Activated CD4-positive, alpha-beta T cell treated with anti-CD3 and anti-CD28 coated beads, Interleukin-2, amount 10 ng/mL, durations not matched to agents 7 days and 5 days (primary cell): ENCODE data around the gene IFT57. TPM values are rescaled to one million over a fixed set of nuclear protein-coding genes. Genes with fewer than 3 reads are reported as not detected.

Source experiments
- CTCF ChIA-PET: fragments of 350-600 bp; sonication (Branson Sonifier 250); formaldehyde crosslinking; loops from one replicate; lab custom pipeline; 2021; ENCODE audit warnings: antibody characterized with exemption; lab: Charles Lee
- POLR2A ChIA-PET: fragments of 350-600 bp; sonication (Branson Sonifier 250); formaldehyde crosslinking; loops from one replicate; lab custom pipeline; 2021; ENCODE audit warnings: antibody characterized with exemption; lab: Charles Lee
- DNase-seq: peaks from one replicate; pipeline ENCODE4 v3.0.0-alpha.2; 2020
- H3K27ac Mint-ChIP-seq: one replicate; pipeline ENCODE4 v1.8.0; 2021; ENCODE audit warnings: mild to moderate bottlenecking, moderate library complexity, mixed read lengths
- H3K27me3 Mint-ChIP-seq: one replicate; pipeline ENCODE4 v1.8.0; 2021; ENCODE audit warnings: mixed read lengths
- H3K36me3 Mint-ChIP-seq: one replicate; pipeline ENCODE4 v1.8.0; 2021; ENCODE audit warnings: low read depth, mixed read lengths
- H3K4me1 Mint-ChIP-seq: one replicate; pipeline ENCODE4 v1.8.0; 2021; ENCODE audit warnings: mixed read lengths
- H3K4me3 Mint-ChIP-seq: one replicate; pipeline ENCODE4 v1.8.0; 2021; ENCODE audit warnings: mild to moderate bottlenecking, moderate library complexity, mixed read lengths
- H3K9me3 Mint-ChIP-seq: one replicate; pipeline ENCODE4 v1.8.0; 2021; ENCODE audit warnings: mixed read lengths
- total RNA-seq, 2 experiments: library from RNA; stranded (reverse); gene quantifications; one replicate each; pipeline ENCODE4 v1.2.3, GENCODE V29; 2021

The IFT57 gene
- total RNA-seq, 2 experiments from 2014 or later: 23.8 to 25.7 TPM

DNA sequence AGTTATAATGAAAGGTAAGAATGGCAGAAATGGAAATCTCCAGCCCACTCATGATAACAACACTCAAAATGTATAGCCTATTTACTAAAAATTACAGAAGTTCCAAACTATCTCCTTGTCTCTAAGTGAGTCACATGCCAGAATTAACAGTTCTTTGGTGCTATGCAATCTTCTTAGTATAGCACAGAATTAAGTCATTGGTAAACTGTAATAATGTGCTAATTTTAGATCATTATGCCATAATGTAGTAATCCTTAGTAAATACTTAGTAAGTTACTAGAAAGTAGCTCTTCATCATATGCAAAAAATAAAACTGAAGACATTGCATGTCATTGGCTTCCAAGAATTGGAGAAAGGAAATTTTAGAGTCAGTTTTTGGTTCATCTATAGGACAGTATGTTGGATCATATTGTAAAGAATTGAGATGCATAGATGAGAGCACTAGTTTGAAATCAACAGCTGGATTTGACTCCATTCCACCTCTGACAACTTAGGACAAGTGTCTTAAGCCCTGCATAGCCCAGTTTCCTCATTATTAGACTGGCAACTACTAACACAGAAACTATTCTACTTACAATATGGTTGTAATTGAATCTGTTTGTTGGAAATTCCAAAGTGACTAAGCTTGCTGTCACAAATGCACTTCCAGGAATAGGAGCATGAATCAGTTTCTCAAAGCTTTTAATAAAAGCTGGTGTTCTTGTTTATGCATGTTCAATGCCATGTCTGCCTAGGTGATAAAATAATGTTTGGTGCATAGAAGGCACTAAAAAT is 91.3 kb downstream of the IFT57 start:
- no peak for DNase-seq
- ChIA-PET POLR2A (no interaction called here), CTCF (interaction anchor here (0.7 to 1.2 kb wide), 3 partner anchors 8 to 91 kb away, joined by 3 read pairs; no protein-coding TSS in a partner anchor)
- H3K27me3 Mint-ChIP-seq: no peaks in the 10 kb centered on the region
- H3K27ac Mint-ChIP-seq: peak overlapping the region; percentile 59
- peaks cover 15% of the 10 kb centered on the region for H3K9me3 Mint-ChIP-seq
- peaks cover 84% of the 10 kb centered on the region for H3K4me1 Mint-ChIP-seq
- H3K36me3 Mint-ChIP-seq: peaks cover 77% of the 10 kb centered on the region
- H3K4me3 Mint-ChIP-seq: no peak overlapping the region

DNA sequence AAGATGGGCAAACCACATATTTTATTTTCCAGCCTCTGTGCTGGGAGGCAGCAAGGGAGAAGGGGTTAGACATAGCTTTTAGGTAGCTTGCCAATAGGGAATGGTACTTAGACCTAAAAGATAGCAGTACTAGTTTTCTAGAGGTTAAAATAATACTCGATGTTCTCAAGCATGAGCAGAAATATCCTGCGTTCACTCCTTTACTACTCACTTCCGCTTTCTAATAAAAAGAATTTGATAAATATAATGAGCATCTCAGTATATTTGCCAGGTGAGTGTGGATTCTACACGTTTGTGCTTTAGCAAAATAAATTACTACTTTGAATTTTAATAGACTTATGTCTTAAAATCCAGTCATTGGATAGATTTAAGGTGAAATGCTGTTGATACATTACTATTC is 92.0 kb downstream of the IFT57 start:
- H3K27ac Mint-ChIP-seq: no peak overlapping the region
- peaks cover 75% of the 10 kb centered on the region for H3K36me3 Mint-ChIP-seq
- peaks cover 84% of the 10 kb centered on the region for H3K4me1 Mint-ChIP-seq
- ChIA-PET POLR2A (no interaction called here), CTCF (interaction anchor here (1.2 kb wide), 1 partner anchor 23 kb away, joined by 3 read pairs; no protein-coding TSS in a partner anchor)
- peaks cover 15% of the 10 kb centered on the region for H3K9me3 Mint-ChIP-seq
- H3K4me3 Mint-ChIP-seq: no peak overlapping the region
- no peaks in the 10 kb centered on the region for H3K27me3 Mint-ChIP-seq
- DNase-seq: no peak

GRCh38 chr3:108127301-108127988 is 94.8 kb downstream of the IFT57 start:
- Mint-ChIP-seq H3K27me3 (no peaks in the 10 kb centered on the region), H3K4me3 (peak overlapping the region; percentile 78), H3K36me3 (peaks cover 54% of the 10 kb centered on the region), H3K9me3 (peaks cover 15% of the 10 kb centered on the region), H3K4me1 (peaks cover 80% of the 10 kb centered on the region), H3K27ac (peak overlapping the region; percentile 98)
- CTCF ChIA-PET: interaction anchor here (0.6 to 1.7 kb wide), 4 partner anchors 10 to 297 kb away, joined by 3 to 5 read pairs (median 3); no protein-coding TSS in a partner anchor
- POLR2A ChIA-PET: no interaction called here
- peak; percentile 83 for DNase-seq

DNA sequence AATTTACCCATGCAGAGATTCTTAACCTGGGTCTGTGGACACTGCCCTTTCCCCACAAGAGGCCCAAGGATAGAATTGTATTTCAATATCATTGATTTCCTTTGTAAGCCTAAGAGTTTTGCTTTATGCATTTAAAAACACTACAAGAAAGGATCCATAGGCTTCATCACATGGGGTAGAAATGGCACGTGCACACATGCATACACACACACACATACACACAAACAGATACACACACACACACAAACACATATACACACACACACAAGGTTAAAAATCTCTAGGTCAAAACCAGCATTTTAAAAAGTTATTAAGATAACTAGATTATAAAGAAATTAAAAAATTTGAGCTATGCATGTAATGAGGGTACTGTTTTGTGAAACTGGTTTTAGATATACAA is 95.9 kb downstream of the IFT57 start:
- Mint-ChIP-seq H3K4me1 (peaks cover 69% of the 10 kb centered on the region), H3K9me3 (peaks cover 15% of the 10 kb centered on the region), H3K4me3 (peak overlapping the region; percentile 80), H3K27me3 (no peaks in the 10 kb centered on the region), H3K36me3 (peaks cover 44% of the 10 kb centered on the region), H3K27ac (peak overlapping the region; percentile 94)
- no peak for DNase-seq
- CTCF ChIA-PET: interaction anchor here (1.5 to 1.7 kb wide), 2 partner anchors 9 to 32 kb away, joined by 3 to 5 read pairs; no protein-coding TSS in a partner anchor
- POLR2A ChIA-PET: interaction anchor here (1.3 kb wide), 1 partner anchor 37 kb away, joined by 6 read pairs; no protein-coding TSS in a partner anchor

GRCh38 chr3:108125550-108126071 is 96.6 kb downstream of the IFT57 start:
- Mint-ChIP-seq H3K36me3 (peaks cover 36% of the 10 kb centered on the region), H3K4me3 (peak overlapping the region; percentile 80), H3K27ac (peak overlapping the region; percentile 94), H3K4me1 (peaks cover 64% of the 10 kb centered on the region), H3K9me3 (peaks cover 12% of the 10 kb centered on the region), H3K27me3 (no peaks in the 10 kb centered on the region)
- CTCF ChIA-PET: interaction anchor here (1.0 to 1.7 kb wide), 3 partner anchors 8 to 31 kb away, joined by 3 to 5 read pairs (median 3); no protein-coding TSS in a partner anchor
- peak; percentile 75 for DNase-seq
- POLR2A ChIA-PET: interaction anchor here (0.7 to 1.3 kb wide), 4 partner anchors 25 to 97 kb away, joined by 3 to 9 read pairs (median 6); no protein-coding TSS in a partner anchor

- Mint-ChIP-seq H3K27ac (peak overlapping the region; percentile 94), H3K36me3 (peaks cover 33% of the 10 kb centered on the region), H3K27me3 (no peaks in the 10 kb centered on the region), H3K9me3 (peaks cover 12% of the 10 kb centered on the region), H3K4me3 (peak overlapping the region; percentile 80), H3K4me1 (peaks cover 59% of the 10 kb centered on the region)
- CTCF ChIA-PET: interaction anchor here (1.0 to 1.5 kb wide), 2 partner anchors 12 to 31 kb away, joined by 3 read pairs; no protein-coding TSS in a partner anchor
- no peak for DNase-seq
- POLR2A ChIA-PET: interaction anchor here (0.7 to 1.3 kb wide), 4 partner anchors 25 to 98 kb away, joined by 3 to 9 read pairs (median 6); no protein-coding TSS in a partner anchor
These were observed 97.1 kb downstream of the IFT57 start for GRCh38 chr3:108125153-108125543.

DNA sequence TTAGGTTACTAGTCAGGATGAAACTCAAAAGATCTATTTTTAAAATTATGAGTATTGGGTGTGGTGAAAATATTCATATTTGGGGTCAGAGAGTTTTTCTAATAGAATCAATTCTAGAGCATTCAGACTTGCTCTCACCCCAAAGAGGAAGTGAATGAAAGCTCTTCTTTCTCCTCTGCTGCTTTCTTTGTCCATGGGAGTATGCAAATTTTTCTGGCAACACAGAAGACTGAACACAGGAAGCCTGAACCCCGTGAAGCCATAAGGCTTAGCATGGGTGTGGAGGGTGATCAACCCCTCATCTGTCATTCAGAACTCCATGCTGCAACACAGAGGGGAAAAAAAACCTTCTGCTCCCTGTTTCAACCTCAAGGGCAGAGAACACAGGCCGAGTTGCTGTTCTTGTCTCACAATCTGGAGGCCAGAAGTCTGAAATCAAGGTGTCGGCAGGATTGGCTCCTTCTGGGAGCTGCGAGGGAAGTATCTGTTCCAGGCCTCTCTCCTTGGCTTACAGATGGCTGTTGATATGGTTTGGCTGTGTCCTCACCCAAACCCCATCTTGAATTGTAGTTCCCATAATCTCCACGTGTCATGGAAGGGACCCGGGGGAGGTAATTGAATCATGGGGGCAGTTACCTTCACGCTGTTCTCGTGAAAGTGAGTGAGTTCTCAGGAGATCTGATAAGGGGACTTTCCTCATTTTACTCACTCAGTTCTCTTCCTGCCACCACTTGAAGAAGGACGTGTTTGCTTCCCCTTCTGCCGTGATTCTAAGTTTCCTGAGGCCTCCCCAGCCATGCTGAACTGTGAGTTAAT is 97.7 kb downstream of the IFT57 start:
- Mint-ChIP-seq H3K9me3 (peaks cover 12% of the 10 kb centered on the region), H3K4me3 (peak overlapping the region; percentile 80), H3K27ac (peak overlapping the region; percentile 94), H3K27me3 (no peaks in the 10 kb centered on the region), H3K4me1 (peaks cover 58% of the 10 kb centered on the region), H3K36me3 (peaks cover 31% of the 10 kb centered on the region)
- DNase-seq: peak; percentile 72
- CTCF ChIA-PET: interaction anchor here (1.2 to 1.6 kb wide), 3 partner anchors 17 to 353 kb away, joined by 3 to 4 read pairs (median 3); no protein-coding TSS in a partner anchor
- POLR2A ChIA-PET: interaction anchor here (1.2 kb wide), 1 partner anchor 24 kb away, joined by 5 read pairs; no protein-coding TSS in a partner anchor

DNA sequence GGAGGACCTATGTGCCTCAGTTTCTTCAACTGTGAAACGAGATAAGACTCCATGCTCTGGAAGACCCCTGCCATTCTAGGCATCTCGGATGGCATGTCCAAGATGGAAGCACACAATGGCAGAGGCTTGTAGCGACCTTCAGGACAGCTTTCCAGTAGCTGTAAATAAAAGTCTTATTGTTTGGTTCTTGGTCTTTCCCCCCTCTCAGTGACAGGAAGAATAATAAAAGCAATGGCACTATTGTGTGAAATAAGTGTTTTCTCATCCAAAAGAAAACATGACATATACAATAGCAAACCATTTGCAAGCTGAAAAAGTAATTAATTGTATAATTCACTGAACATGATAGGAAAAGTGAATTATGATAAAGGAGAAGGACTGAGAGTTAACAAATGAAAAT is 98.9 kb downstream of the IFT57 start:
- Mint-ChIP-seq H3K27me3 (no peaks in the 10 kb centered on the region), H3K9me3 (peaks cover 10% of the 10 kb centered on the region), H3K36me3 (peaks cover 23% of the 10 kb centered on the region), H3K4me1 (peaks cover 50% of the 10 kb centered on the region), H3K27ac (no peak overlapping the region), H3K4me3 (no peak overlapping the region)
- CTCF ChIA-PET: interaction anchor here (1.2 to 1.6 kb wide), 5 partner anchors 8 to 354 kb away, joined by 3 to 4 read pairs (median 3); no protein-coding TSS in a partner anchor
- POLR2A ChIA-PET: no interaction called here
- DNase-seq: no peak

GRCh38 chr3:108122276-108122675 is 99.9 kb downstream of the IFT57 start:
- no peaks in the 10 kb centered on the region for H3K27me3 Mint-ChIP-seq
- no peak overlapping the region for H3K27ac Mint-ChIP-seq
- H3K36me3 Mint-ChIP-seq: peaks cover 17% of the 10 kb centered on the region
- H3K9me3 Mint-ChIP-seq: peaks cover 7% of the 10 kb centered on the region
- ChIA-PET CTCF (interaction anchor here (0.6 to 1.7 kb wide), 7 partner anchors 8 to 365 kb away, joined by 3 to 5 read pairs (median 3); no protein-coding TSS in a partner anchor), POLR2A (interaction anchor here (0.6 kb wide), 1 partner anchor 180 kb away, joined by 3 read pairs; no protein-coding TSS in a partner anchor)
- no peak for DNase-seq
- H3K4me3 Mint-ChIP-seq: no peak overlapping the region
- peaks cover 50% of the 10 kb centered on the region for H3K4me1 Mint-ChIP-seq

DNA sequence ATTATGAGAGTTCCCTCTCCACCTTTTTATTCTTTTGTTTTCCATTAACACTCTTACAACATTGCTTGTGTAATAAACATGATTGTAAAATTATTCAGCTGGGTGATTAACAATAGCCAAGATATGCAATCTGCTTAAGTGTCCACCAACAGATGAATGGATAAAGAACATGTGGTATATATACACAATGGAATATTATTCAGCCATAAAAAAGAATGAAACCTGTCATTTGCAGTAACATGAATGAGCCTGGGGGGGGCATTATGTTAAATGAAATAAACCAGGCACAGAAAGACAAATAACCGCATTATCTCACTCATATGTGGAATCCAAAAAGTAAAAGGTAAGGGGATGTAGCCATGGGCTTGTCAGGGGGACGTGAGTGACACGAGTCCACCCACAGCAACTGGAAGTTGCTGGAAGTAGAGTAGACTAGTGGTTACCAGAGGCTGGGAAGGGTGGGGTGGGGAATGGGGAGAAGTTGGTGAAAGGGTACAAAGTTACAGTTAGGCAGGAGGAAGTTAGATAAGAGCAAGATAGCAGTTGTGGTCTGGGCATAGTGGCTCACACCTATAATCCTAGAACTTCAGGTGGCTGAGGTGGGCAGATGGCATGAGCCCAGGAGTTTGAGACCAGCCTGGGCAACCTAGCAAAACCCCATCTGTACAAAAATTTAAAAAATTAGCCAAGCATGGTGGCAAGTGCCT is 102.7 kb downstream of the IFT57 start:
- Mint-ChIP-seq H3K4me3 (no peak overlapping the region), H3K27ac (no peak overlapping the region), H3K36me3 (peaks cover 6% of the 10 kb centered on the region), H3K4me1 (peaks cover 32% of the 10 kb centered on the region), H3K27me3 (no peaks in the 10 kb centered on the region), H3K9me3 (peaks cover 7% of the 10 kb centered on the region)
- ChIA-PET CTCF (no interaction called here), POLR2A (no interaction called here)
- DNase-seq: no peak
